Activated CD8-positive, alpha-beta T cell treated with anti-CD3 and anti-CD28 coated beads, Interleukin-2, amount 10 ng/mL, durations not matched to agents 7 days and 5 days (primary cell): Measurements from ENCODE around the gene SEC22C. TPM values are rescaled to one million over a fixed set of nuclear protein-coding genes. Genes with fewer than 3 reads are reported as not detected.
A peak's percentile ranks its signal among the peaks of the same experiment; 100 is the strongest.

ENCODE experiments used
- ATAC-seq: fragments of 150-1000 bp; cut with Tn5 transposase; one replicate; pipeline ENCODE4 v1.10.0; 2021; ENCODE audit warnings: moderate library complexity
- CTCF ChIA-PET: fragments of 350-600 bp; sonication (Branson Sonifier 250); formaldehyde crosslinking; loops from one replicate; lab custom pipeline; 2021; ENCODE audit warnings: antibody characterized with exemption; lab: Charles Lee
- POLR2A ChIA-PET: fragments of 350-600 bp; sonication (Branson Sonifier 250); formaldehyde crosslinking; loops from one replicate; lab custom pipeline; 2021; ENCODE audit warnings: antibody characterized with exemption; lab: Charles Lee
- DNase-seq: peaks from one replicate; pipeline ENCODE4 v3.0.0-alpha.2; 2020
- H3K27ac Mint-ChIP-seq: one replicate; pipeline ENCODE4 v1.8.0; 2021; ENCODE audit warnings: mild to moderate bottlenecking, mixed read lengths
- H3K27me3 Mint-ChIP-seq: one replicate; pipeline ENCODE4 v1.8.0; 2021; ENCODE audit warnings: low read depth, mixed read lengths
- H3K36me3 Mint-ChIP-seq: one replicate; pipeline ENCODE4 v1.8.0; 2021; ENCODE audit warnings: low read depth, mixed read lengths
- H3K4me1 Mint-ChIP-seq: one replicate; pipeline ENCODE4 v1.8.0; 2021; ENCODE audit warnings: low read depth, mixed read lengths
- H3K4me3 Mint-ChIP-seq: one replicate; pipeline ENCODE4 v1.8.0; 2021; ENCODE audit warnings: mild to moderate bottlenecking, mixed read lengths
- H3K9me3 Mint-ChIP-seq: one replicate; pipeline ENCODE4 v1.8.0; 2022; ENCODE audit warnings: mixed read lengths; ENCODE audit not compliant: insufficient read depth
- total RNA-seq, 2 experiments: library from RNA; stranded (reverse); gene quantifications; one replicate each; pipeline ENCODE4 v1.2.3, GENCODE V29; 2021

The SEC22C gene
- total RNA-seq, 2 experiments from 2014 or later = 49.3 to 51.4 TPM

GRCh38 chr3:42525212-42525611 is 56.6 kb downstream of the SEC22C start:
- Mint-ChIP-seq H3K4me1 (peaks cover 51% of the 10 kb centered on the region), H3K27ac (peak overlapping the region; percentile 43), H3K36me3 (peaks cover 6% of the 10 kb centered on the region), H3K27me3 (no peaks in the 10 kb centered on the region), H3K4me3 (no peak overlapping the region), H3K9me3 (no peaks in the 10 kb centered on the region)
- ChIA-PET CTCF (interaction anchor here (1.6 to 12.9 kb wide), 2 partner anchors 12 to 23 kb away, joined by 6 to 116 read pairs; partner anchors contain the start of gene VIPR1), POLR2A (no interaction called here)
- ATAC-seq = no peak
- no peak for DNase-seq

- H3K4me1 Mint-ChIP-seq = peaks cover 51% of the 10 kb centered on the region
- no peaks in the 10 kb centered on the region for H3K27me3 Mint-ChIP-seq
- CTCF ChIA-PET = interaction anchor here (1.6 to 12.9 kb wide), 2 partner anchors 13 to 22 kb away, joined by 6 to 116 read pairs; partner anchors contain the start of gene VIPR1
- POLR2A ChIA-PET = no interaction called here
- peaks cover 7% of the 10 kb centered on the region for H3K36me3 Mint-ChIP-seq
- DNase-seq (no peak), ATAC-seq (no peak)
- no peaks in the 10 kb centered on the region for H3K9me3 Mint-ChIP-seq
- H3K27ac Mint-ChIP-seq = peak overlapping the region; percentile 43
- H3K4me3 Mint-ChIP-seq = no peak overlapping the region
Measured at GRCh38 chr3:42524751-42525150, 57.0 kb downstream of the SEC22C start.

- Mint-ChIP-seq H3K9me3 (no peaks in the 10 kb centered on the region), H3K4me3 (no peak overlapping the region), H3K4me1 (peaks cover 22% of the 10 kb centered on the region), H3K36me3 (peaks cover 7% of the 10 kb centered on the region), H3K27ac (no peak overlapping the region), H3K27me3 (no peaks in the 10 kb centered on the region)
- ChIA-PET CTCF (interaction anchor here (1.7 to 12.9 kb wide), 2 partner anchors 17 to 27 kb away, joined by 11 to 116 read pairs; no protein-coding TSS in a partner anchor), POLR2A (no interaction called here)
- no peak for ATAC-seq
- no peak for DNase-seq
Measured at GRCh38 chr3:42520906-42521305, 60.9 kb downstream of the SEC22C start.

- H3K27ac Mint-ChIP-seq = peak overlapping the region; percentile 60
- H3K36me3 Mint-ChIP-seq = peaks cover 7% of the 10 kb centered on the region
- H3K9me3 Mint-ChIP-seq = no peaks in the 10 kb centered on the region
Measured at GRCh38 chr3:42520336-42520735, 61.4 kb downstream of the SEC22C start.

GRCh38 chr3:42519568-42519962 is 62.2 kb downstream of the SEC22C start:
- Mint-ChIP-seq H3K27me3 (no peaks in the 10 kb centered on the region), H3K27ac (peak overlapping the region; percentile 60), H3K36me3 (peaks cover 7% of the 10 kb centered on the region), H3K9me3 (no peaks in the 10 kb centered on the region), H3K4me3 (no peak overlapping the region), H3K4me1 (peaks cover 17% of the 10 kb centered on the region)
- ChIA-PET CTCF (interaction anchor here (0.9 to 12.9 kb wide), 6 partner anchors 9 to 82 kb away, joined by 3 to 116 read pairs (median 4); no protein-coding TSS in a partner anchor), POLR2A (no interaction called here)
- ATAC-seq (no peak), DNase-seq (no peak)

More at GRCh38 chr3:42520336-42520735, 61.4 kb downstream of the SEC22C start:
- H3K4me1 Mint-ChIP-seq = peaks cover 17% of the 10 kb centered on the region
- ChIA-PET POLR2A (no interaction called here), CTCF (interaction anchor here (1.4 to 12.9 kb wide), 3 partner anchors 17 to 82 kb away, joined by 4 to 116 read pairs (median 11); no protein-coding TSS in a partner anchor)
- H3K4me3 Mint-ChIP-seq = no peak overlapping the region
- no peaks in the 10 kb centered on the region for H3K27me3 Mint-ChIP-seq
- ATAC-seq (no peak), DNase-seq (no peak)

- ATAC-seq (peak; percentile 52), DNase-seq (peak; percentile 68)
- Mint-ChIP-seq H3K27ac (peak overlapping the region; percentile 43), H3K4me3 (no peak overlapping the region), H3K9me3 (no peaks in the 10 kb centered on the region), H3K27me3 (no peaks in the 10 kb centered on the region), H3K36me3 (peaks cover 7% of the 10 kb centered on the region), H3K4me1 (peaks cover 17% of the 10 kb centered on the region)
- CTCF ChIA-PET = interaction anchor here (0.9 to 12.9 kb wide), 6 partner anchors 8 to 83 kb away, joined by 3 to 116 read pairs (median 4); no protein-coding TSS in a partner anchor
- POLR2A ChIA-PET = no interaction called here
Measured at GRCh38 chr3:42518800-42519567, 62.8 kb downstream of the SEC22C start.

- Mint-ChIP-seq H3K36me3 (peaks cover 7% of the 10 kb centered on the region), H3K27me3 (no peaks in the 10 kb centered on the region), H3K4me1 (peaks cover 17% of the 10 kb centered on the region), H3K4me3 (no peak overlapping the region), H3K27ac (no peak overlapping the region), H3K9me3 (no peaks in the 10 kb centered on the region)
- DNase-seq (no peak), ATAC-seq (no peak)
- POLR2A ChIA-PET = no interaction called here
- CTCF ChIA-PET = interaction anchor here (1.7 to 12.9 kb wide), 2 partner anchors 15 to 21 kb away, joined by 5 to 116 read pairs; partner anchors contain the start of gene VIPR1
Measured at GRCh38 chr3:42517117-42517516, 64.7 kb downstream of the SEC22C start.

GRCh38 chr3:42516443-42516842 is 65.3 kb downstream of the SEC22C start:
- POLR2A ChIA-PET = no interaction called here
- ATAC-seq = no peak
- peak overlapping the region; percentile 46 for H3K27ac Mint-ChIP-seq
- H3K4me3 Mint-ChIP-seq = no peak overlapping the region
- H3K27me3 Mint-ChIP-seq = no peaks in the 10 kb centered on the region
- H3K4me1 Mint-ChIP-seq = peaks cover 23% of the 10 kb centered on the region
- H3K9me3 Mint-ChIP-seq = no peaks in the 10 kb centered on the region
- peaks cover 7% of the 10 kb centered on the region for H3K36me3 Mint-ChIP-seq
- no peak for DNase-seq
- CTCF ChIA-PET = interaction anchor here (1.7 to 12.9 kb wide), 2 partner anchors 15 to 21 kb away, joined by 5 to 116 read pairs; partner anchors contain the start of gene VIPR1

- peaks cover 26% of the 10 kb centered on the region for H3K4me1 Mint-ChIP-seq
- no peaks in the 10 kb centered on the region for H3K9me3 Mint-ChIP-seq
- no peaks in the 10 kb centered on the region for H3K27me3 Mint-ChIP-seq
- CTCF ChIA-PET = interaction anchor here (1.7 to 12.9 kb wide), 2 partner anchors 14 to 22 kb away, joined by 5 to 116 read pairs; partner anchors contain the start of gene VIPR1
- ATAC-seq (no peak), DNase-seq (no peak)
- H3K27ac Mint-ChIP-seq = peak overlapping the region; percentile 46
- POLR2A ChIA-PET = no interaction called here
- H3K36me3 Mint-ChIP-seq = peaks cover 7% of the 10 kb centered on the region
- no peak overlapping the region for H3K4me3 Mint-ChIP-seq
Measured at GRCh38 chr3:42515976-42516375, 65.8 kb downstream of the SEC22C start.

GRCh38 chr3:42515391-42515916 is 66.3 kb downstream of the SEC22C start:
- Mint-ChIP-seq H3K4me1 (peaks cover 26% of the 10 kb centered on the region), H3K27me3 (no peaks in the 10 kb centered on the region), H3K27ac (no peak overlapping the region), H3K9me3 (no peaks in the 10 kb centered on the region), H3K4me3 (no peak overlapping the region), H3K36me3 (peaks cover 7% of the 10 kb centered on the region)
- POLR2A ChIA-PET = no interaction called here
- DNase-seq (no peak), ATAC-seq (no peak)
- CTCF ChIA-PET = interaction anchor here (12.9 kb wide), 1 partner anchor 22 kb away, joined by 116 read pairs; no protein-coding TSS in a partner anchor

- Mint-ChIP-seq H3K4me3 (no peak overlapping the region), H3K27me3 (no peaks in the 10 kb centered on the region), H3K36me3 (peaks cover 6% of the 10 kb centered on the region), H3K27ac (no peak overlapping the region), H3K9me3 (no peaks in the 10 kb centered on the region), H3K4me1 (peaks cover 20% of the 10 kb centered on the region)
- ATAC-seq (no peak), DNase-seq (no peak)
- ChIA-PET POLR2A (no interaction called here), CTCF (interaction anchor here (12.9 kb wide), 1 partner anchor 23 kb away, joined by 116 read pairs; no protein-coding TSS in a partner anchor)
Measured at GRCh38 chr3:42514876-42515275, 66.9 kb downstream of the SEC22C start.
